GM23338 (cell line): ENCODE data around the gene TYRO3. TPM values are rescaled to one million over a fixed set of nuclear protein-coding genes. Genes with fewer than 3 reads are reported as not detected.

Experiments used
- ATAC-seq: fragments of 200-7000 bp; cut with Tn5 transposase; 3 replicates; pipeline ENCODE4 v1.9.1; 2020
- DNase-seq: peaks from one replicate; pipeline ENCODE4 v3.0.0-alpha.2; 2015; ENCODE audit warnings: low spot score
- H2AFZ ChIP-seq: fragments of 200-600 bp; sonication (generic); 2 replicates; pipeline ENCODE4 v1.8.0; 2016; ENCODE audit warnings: antibody characterized with exemption, mild to moderate bottlenecking, moderate library complexity
- H3F3A ChIP-seq: fragments of 200-600 bp; sonication (generic); replicated peaks from 2 replicates; pipeline ENCODE4 v1.8.0; 2017; ENCODE audit warnings: antibody characterized with exemption, mixed run types, low read depth
- H3K27ac ChIP-seq: fragments of 200-600 bp; sonication (generic); 2 replicates; pipeline ENCODE4 v1.6.1; 2016; ENCODE audit warnings: low read depth
- H3K27me3 ChIP-seq: fragments of 200-600 bp; sonication (generic); 2 replicates; pipeline ENCODE4 v1.8.0; 2016; ENCODE audit warnings: mild to moderate bottlenecking, mixed run types, moderate library complexity; ENCODE audit not compliant: insufficient read depth
- H3K36me3 ChIP-seq: fragments of 200-600 bp; sonication (generic); 2 replicates; pipeline ENCODE4 v1.8.0; 2016; ENCODE audit warnings: mild to moderate bottlenecking; ENCODE audit not compliant: insufficient read depth
- H3K4me1 ChIP-seq: fragments of 200-600 bp; sonication (generic); 2 replicates; pipeline ENCODE4 v1.8.0; 2016; ENCODE audit warnings: mild to moderate bottlenecking, moderate library complexity; ENCODE audit not compliant: insufficient read depth
- H3K4me2 ChIP-seq: fragments of 200-600 bp; sonication (generic); 2 replicates; pipeline ENCODE4 v1.7.1; 2017; ENCODE audit warnings: mixed run types
- H3K4me3 ChIP-seq: fragments of 200-600 bp; sonication (generic); 2 replicates; pipeline ENCODE4 v1.6.1; 2016; ENCODE audit warnings: mixed run types
- H3K79me2 ChIP-seq: fragments of 200-600 bp; sonication (generic); replicated peaks from 2 replicates; pipeline ENCODE4 v1.8.0; 2017; ENCODE audit warnings: mild to moderate bottlenecking; ENCODE audit not compliant: insufficient read depth
- H3K9me2 ChIP-seq: fragments of 200-600 bp; sonication (generic); 2 replicates; pipeline ENCODE4 v1.8.0; 2017; ENCODE audit not compliant: insufficient read depth
- H4K20me1 ChIP-seq: fragments of 200-600 bp; sonication (generic); replicated peaks from 2 replicates; pipeline ENCODE4 v1.8.0; 2017; ENCODE audit warnings: mild to moderate bottlenecking; ENCODE audit not compliant: insufficient read depth
- H3K27ac Mint-ChIP-seq: 2 replicates; pipeline ENCODE4 v1.8.0; 2020; ENCODE audit warnings: inconsistent platforms, mild to moderate bottlenecking, moderate library complexity, mixed read lengths
- H3K27me3 Mint-ChIP-seq: 3 replicates; pipeline ENCODE4 v1.8.0; 2022; ENCODE audit warnings: low read depth, mild to moderate bottlenecking, moderate library complexity, mixed read lengths, inconsistent platforms; ENCODE audit not compliant: insufficient read depth, poor library complexity
- H3K36me3 Mint-ChIP-seq: 3 replicates; pipeline ENCODE4 v1.8.0; 2021; ENCODE audit warnings: low read depth, mild to moderate bottlenecking, inconsistent platforms, moderate library complexity, mixed read lengths
- H3K4me1 Mint-ChIP-seq: 3 replicates; pipeline ENCODE4 v1.8.0; 2020; ENCODE audit warnings: mild to moderate bottlenecking, inconsistent platforms, mixed read lengths
- H3K4me3 Mint-ChIP-seq: 3 replicates; pipeline ENCODE4 v1.8.0; 2021; ENCODE audit warnings: moderate library complexity, mild to moderate bottlenecking, inconsistent platforms, mixed read lengths
- H3K9me3 Mint-ChIP-seq: 3 replicates; pipeline ENCODE4 v1.8.0; 2020; ENCODE audit warnings: moderate library complexity, mild to moderate bottlenecking, inconsistent platforms, mixed read lengths
- CREB1 ChIP-seq: fragments of 250-450 bp; sonication (Bioruptor Pico); IDR thresholded peaks from 2 replicates; pipeline ENCODE4 v1.5.0; 2020; ENCODE audit warnings: low read depth, mild to moderate bottlenecking, moderate library complexity
- EZH2 ChIP-seq: fragments of 200-600 bp; sonication (generic); IDR thresholded peaks from one replicate; pipeline ENCODE4 v1.8.0; 2017; ENCODE audit warnings: antibody characterized with exemption, mild to moderate bottlenecking, low read depth; ENCODE audit not compliant: unreplicated experiment
- POLR2AphosphoS5 ChIP-seq: IDR thresholded peaks from 2 replicates; pipeline ENCODE4 v1.6.1; 2016; ENCODE audit warnings: antibody characterized with exemption, low read depth
- REST ChIP-seq: IDR thresholded peaks from one replicate; pipeline ENCODE4 v1.6.1; 2018; ENCODE audit warnings: antibody characterized with exemption; ENCODE audit not compliant: unreplicated experiment
- ZNF114 ChIP-seq: fragments of 250-450 bp; sonication (Bioruptor Pico); IDR thresholded peaks from 2 replicates; pipeline ENCODE4 v1.5.0; 2020; ENCODE audit warnings: mild to moderate bottlenecking, moderate library complexity
- polyA plus RNA-seq: library from polyadenylated mRNA; unstranded; fragments of >200 nt; fragmentation: Nextera tagmentation; extraction: Ambion mirVana; gene quantifications from 2 replicates; pipeline ENCODE4 v1.2.1, GENCODE V29; 2016
- total RNA-seq: library from RNA; depleted of rRNA; stranded (reverse); fragments of >200 nt; shearing (Covaris generic); gene quantifications from 2 replicates; pipeline ENCODE4 v1.2.3, GENCODE V29; 2014
- TF ChIP-seq, protein P1 (sequence below), 2 experiments: fragments of 200-600 bp in 1 of 2; sonication (generic) in 1 of 2; conservative IDR thresholded peaks; 2 replicates each; pipeline versions ENCODE4 v1.5.1 to v1.6.1; 2016 to 2017; ENCODE audit warnings: antibody characterized with exemption in 2 of 2, low read depth in 2 of 2, mild to moderate bottlenecking in 2 of 2, moderate library complexity in 1 of 2
- TF ChIP-seq, protein P2 (sequence below): fragments of 250-450 bp; sonication (Bioruptor Pico); IDR thresholded peaks from 2 replicates; pipeline ENCODE4 v1.5.0; 2020; ENCODE audit warnings: mild to moderate bottlenecking, moderate library complexity

The TYRO3 gene
- total and polyA plus RNA-seq, 2 experiments from 2014 or later: 32.6 to 61.0 TPM

DNA sequence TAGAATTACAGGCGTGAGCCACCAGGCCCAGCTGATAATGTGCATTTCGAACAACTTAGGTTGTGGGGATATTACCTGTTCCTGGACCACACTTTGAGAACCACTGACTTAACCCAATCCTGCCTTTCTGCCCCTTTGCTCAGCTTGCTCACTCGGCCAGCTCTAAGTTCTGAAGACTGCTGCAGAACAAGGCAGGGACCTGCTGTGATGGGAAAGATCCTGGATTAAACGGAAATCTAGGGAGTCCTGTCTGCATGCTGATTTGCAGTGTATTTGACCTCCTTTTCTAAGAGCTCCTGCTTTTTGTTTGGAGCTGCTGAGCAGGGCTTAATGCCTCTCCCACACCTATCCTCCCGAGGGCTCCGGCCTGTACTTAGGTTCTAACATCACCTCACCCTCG lies 48.3 kb upstream of the TYRO3 start:
- DNase-seq (no peak), ATAC-seq (no peak)
- H3F3A ChIP-seq: peaks cover 23% of the 10 kb centered on the region
- H3K4me3 Mint-ChIP-seq: peak overlapping the region; percentile 42; the same call in 2 of the 3 replicates
- no peaks in the 10 kb centered on the region for H3K9me3 Mint-ChIP-seq
- peaks cover 98% of the 10 kb centered on the region for H3K27me3 ChIP-seq
- peak overlapping the region; percentile 93 for H3K4me2 ChIP-seq
- TF ChIP-seq ZNF114 (CRISPR knock-in tag) (no peak), EZH2 (peak; percentile 88)
- no peaks in the 10 kb centered on the region; the same call in 1 of the 2 replicates for H4K20me1 ChIP-seq
- peaks cover 70% of the 10 kb centered on the region for H3K27me3 Mint-ChIP-seq
- H3K4me1 Mint-ChIP-seq: peaks cover 8% of the 10 kb centered on the region; the same call in 1 of the 3 replicates
- H3K4me3 ChIP-seq: peak overlapping the region; percentile 62
- no peaks in the 10 kb centered on the region for H3K79me2 ChIP-seq
- H3K4me1 ChIP-seq: 0 out of 2 replicates have a peak, but pooled peaks cover 10% of the 10 kb centered on the region
- H3K27ac ChIP-seq: no peak overlapping the region
- no peaks in the 10 kb centered on the region for H3K9me2 ChIP-seq
- H3K36me3 ChIP-seq: no peaks in the 10 kb centered on the region
- H3K36me3 Mint-ChIP-seq: no peaks in the 10 kb centered on the region
- no peak overlapping the region for H2AFZ ChIP-seq
- no peak overlapping the region for H3K27ac Mint-ChIP-seq

DNA sequence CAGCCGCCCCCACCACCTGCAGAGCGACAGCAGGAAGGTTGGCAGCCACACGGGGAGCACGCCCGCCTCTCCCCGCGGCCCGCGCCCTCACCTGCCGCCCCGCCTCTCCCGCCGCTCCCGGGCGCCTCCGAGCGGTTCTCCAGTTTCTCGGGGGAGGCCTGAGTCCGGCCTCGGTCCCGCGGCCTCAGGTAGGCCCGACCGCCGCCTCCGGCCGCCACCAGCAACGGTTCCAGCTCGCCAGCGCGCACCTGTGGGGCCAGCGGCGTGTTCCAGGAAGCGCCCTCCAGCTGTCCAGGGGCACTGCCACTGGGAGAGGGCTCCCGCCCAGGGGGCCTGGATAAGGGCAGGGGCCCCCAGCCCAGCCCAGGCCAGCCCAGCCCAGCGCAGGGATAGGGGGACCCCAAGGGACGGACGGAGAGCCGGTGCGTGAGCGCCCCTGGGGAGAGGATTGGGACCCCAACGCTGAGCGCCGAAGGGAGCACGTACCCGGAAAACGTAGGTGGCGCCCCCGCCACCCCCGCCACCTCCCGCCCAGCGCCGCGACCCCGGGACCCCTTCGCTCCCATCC lies 47.6 kb upstream of the TYRO3 start:
- ATAC-seq: peak; percentile 44
- 0 out of 3 replicates have a peak, but pooled peaks cover 2% of the 10 kb centered on the region for H3K36me3 Mint-ChIP-seq
- Histone ChIP-seq H3K27ac (no peak overlapping the region), H3F3A (peaks cover 23% of the 10 kb centered on the region), H3K4me1 (0 out of 2 replicates have a peak, but pooled peaks cover 10% of the 10 kb centered on the region), H4K20me1 (no peaks in the 10 kb centered on the region; the same call in 1 of the 2 replicates), H3K9me2 (no peaks in the 10 kb centered on the region), H3K36me3 (no peaks in the 10 kb centered on the region), H3K4me3 (peak overlapping the region; percentile 62), H3K27me3 (peaks cover 91% of the 10 kb centered on the region), H3K4me2 (peak overlapping the region; percentile 93), H2AFZ (peak overlapping the region; percentile 94), H3K79me2 (no peaks in the 10 kb centered on the region)
- TF ChIP-seq, protein P1, sequence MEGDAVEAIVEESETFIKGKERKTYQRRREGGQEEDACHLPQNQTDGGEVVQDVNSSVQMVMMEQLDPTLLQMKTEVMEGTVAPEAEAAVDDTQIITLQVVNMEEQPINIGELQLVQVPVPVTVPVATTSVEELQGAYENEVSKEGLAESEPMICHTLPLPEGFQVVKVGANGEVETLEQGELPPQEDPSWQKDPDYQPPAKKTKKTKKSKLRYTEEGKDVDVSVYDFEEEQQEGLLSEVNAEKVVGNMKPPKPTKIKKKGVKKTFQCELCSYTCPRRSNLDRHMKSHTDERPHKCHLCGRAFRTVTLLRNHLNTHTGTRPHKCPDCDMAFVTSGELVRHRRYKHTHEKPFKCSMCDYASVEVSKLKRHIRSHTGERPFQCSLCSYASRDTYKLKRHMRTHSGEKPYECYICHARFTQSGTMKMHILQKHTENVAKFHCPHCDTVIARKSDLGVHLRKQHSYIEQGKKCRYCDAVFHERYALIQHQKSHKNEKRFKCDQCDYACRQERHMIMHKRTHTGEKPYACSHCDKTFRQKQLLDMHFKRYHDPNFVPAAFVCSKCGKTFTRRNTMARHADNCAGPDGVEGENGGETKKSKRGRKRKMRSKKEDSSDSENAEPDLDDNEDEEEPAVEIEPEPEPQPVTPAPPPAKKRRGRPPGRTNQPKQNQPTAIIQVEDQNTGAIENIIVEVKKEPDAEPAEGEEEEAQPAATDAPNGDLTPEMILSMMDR (conservative IDR thresholded peaks at IDR 0.05; ENCODE audit: low read depth in 2 of 2): peak in 1 of 2 experiments; percentile 16; a peak in 2 of 4 replicates
- TF ChIP-seq EZH2 (peak; percentile 90), CREB1 (CRISPR knock-in tag) (no peak), POLR2AphosphoS5 (no peak), REST (no peak)
- TF ChIP-seq, protein P2, sequence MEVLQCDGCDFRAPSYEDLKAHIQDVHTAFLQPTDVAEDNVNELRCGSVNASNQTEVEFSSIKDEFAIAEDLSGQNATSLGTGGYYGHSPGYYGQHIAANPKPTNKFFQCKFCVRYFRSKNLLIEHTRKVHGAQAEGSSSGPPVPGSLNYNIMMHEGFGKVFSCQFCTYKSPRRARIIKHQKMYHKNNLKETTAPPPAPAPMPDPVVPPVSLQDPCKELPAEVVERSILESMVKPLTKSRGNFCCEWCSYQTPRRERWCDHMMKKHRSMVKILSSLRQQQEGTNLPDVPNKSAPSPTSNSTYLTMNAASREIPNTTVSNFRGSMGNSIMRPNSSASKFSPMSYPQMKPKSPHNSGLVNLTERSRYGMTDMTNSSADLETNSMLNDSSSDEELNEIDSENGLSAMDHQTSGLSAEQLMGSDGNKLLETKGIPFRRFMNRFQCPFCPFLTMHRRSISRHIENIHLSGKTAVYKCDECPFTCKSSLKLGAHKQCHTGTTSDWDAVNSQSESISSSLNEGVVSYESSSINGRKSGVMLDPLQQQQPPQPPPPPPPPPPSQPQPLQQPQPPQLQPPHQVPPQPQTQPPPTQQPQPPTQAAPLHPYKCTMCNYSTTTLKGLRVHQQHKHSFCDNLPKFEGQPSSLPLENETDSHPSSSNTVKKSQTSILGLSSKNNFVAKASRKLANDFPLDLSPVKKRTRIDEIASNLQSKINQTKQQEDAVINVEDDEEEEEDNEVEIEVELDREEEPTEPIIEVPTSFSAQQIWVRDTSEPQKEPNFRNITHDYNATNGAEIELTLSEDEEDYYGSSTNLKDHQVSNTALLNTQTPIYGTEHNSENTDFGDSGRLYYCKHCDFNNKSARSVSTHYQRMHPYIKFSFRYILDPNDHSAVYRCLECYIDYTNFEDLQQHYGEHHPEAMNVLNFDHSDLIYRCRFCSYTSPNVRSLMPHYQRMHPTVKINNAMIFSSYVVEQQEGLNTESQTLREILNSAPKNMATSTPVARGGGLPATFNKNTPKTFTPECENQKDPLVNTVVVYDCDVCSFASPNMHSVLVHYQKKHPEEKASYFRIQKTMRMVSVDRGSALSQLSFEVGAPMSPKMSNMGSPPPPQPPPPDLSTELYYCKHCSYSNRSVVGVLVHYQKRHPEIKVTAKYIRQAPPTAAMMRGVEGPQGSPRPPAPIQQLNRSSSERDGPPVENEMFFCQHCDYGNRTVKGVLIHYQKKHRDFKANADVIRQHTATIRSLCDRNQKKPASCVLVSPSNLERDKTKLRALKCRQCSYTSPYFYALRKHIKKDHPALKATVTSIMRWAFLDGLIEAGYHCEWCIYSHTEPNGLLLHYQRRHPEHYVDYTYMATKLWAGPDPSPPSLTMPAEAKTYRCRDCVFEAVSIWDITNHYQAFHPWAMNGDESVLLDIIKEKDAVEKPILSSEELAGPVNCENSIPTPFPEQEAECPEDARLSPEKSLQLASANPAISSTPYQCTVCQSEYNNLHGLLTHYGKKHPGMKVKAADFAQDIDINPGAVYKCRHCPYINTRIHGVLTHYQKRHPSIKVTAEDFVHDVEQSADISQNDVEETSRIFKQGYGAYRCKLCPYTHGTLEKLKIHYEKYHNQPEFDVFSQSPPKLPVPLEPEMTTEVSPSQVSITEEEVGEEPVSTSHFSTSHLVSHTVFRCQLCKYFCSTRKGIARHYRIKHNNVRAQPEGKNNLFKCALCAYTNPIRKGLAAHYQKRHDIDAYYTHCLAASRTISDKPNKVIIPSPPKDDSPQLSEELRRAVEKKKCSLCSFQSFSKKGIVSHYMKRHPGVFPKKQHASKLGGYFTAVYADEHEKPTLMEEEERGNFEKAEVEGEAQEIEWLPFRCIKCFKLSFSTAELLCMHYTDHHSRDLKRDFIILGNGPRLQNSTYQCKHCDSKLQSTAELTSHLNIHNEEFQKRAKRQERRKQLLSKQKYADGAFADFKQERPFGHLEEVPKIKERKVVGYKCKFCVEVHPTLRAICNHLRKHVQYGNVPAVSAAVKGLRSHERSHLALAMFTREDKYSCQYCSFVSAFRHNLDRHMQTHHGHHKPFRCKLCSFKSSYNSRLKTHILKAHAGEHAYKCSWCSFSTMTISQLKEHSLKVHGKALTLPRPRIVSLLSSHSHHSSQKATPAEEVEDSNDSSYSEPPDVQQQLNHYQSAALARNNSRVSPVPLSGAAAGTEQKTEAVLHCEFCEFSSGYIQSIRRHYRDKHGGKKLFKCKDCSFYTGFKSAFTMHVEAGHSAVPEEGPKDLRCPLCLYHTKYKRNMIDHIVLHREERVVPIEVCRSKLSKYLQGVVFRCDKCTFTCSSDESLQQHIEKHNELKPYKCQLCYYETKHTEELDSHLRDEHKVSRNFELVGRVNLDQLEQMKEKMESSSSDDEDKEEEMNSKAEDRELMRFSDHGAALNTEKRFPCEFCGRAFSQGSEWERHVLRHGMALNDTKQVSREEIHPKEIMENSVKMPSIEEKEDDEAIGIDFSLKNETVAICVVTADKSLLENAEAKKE (CRISPR knock-in tag): no peak
- no peaks in the 10 kb centered on the region for H3K9me3 Mint-ChIP-seq
- peak; percentile 67 for DNase-seq
- peaks cover 63% of the 10 kb centered on the region for H3K27me3 Mint-ChIP-seq
- H3K4me3 Mint-ChIP-seq: no peak overlapping the region
- H3K27ac Mint-ChIP-seq: no peak overlapping the region
- H3K4me1 Mint-ChIP-seq: peaks cover 8% of the 10 kb centered on the region; the same call in 1 of the 3 replicates
